SK-N-SH (cell line): Measurements from ENCODE around the gene PDE9A. TPM values are rescaled to one million over a fixed set of nuclear protein-coding genes. Genes with fewer than 3 reads are reported as not detected.

Experiments
- CTCF ChIA-PET: fragments of 300-600, 350-600 bp; formaldehyde crosslinking; extraction: SDS; loops from one replicate; lab custom pipeline; 2021; lab: Yijun Ruan, JAX
- POLR2A ChIA-PET: fragments of 350-600 bp; sonication (Branson Sonifier 250); formaldehyde crosslinking; extraction: SDS; loops from one replicate; lab custom pipeline; 2020; ENCODE audit warnings: antibody characterized with exemption, inconsistent platforms; lab: Yijun Ruan, JAX
- DNase-seq: peaks from one replicate; pipeline ENCODE4 v3.0.0; 2012
- H2AFZ ChIP-seq: fragments of 200-600 bp; sonication (generic); 2 replicates; pipeline ENCODE4 v1.8.1; 2016; ENCODE audit warnings: antibody characterized with exemption, mild to moderate bottlenecking, low read depth
- H3F3A ChIP-seq: fragments of 200-600 bp; sonication (generic); replicated peaks from 2 replicates; pipeline ENCODE3; 2016; ENCODE audit warnings: antibody characterized with exemption, mild to moderate bottlenecking; ENCODE audit not compliant: insufficient read depth
- H3K27ac ChIP-seq, 2 experiments: fragments of 200-500 bp in 1 of 2; fragments of 200-600 bp in 1 of 2; sonication (Bioruptor generic) in 1 of 2; sonication (generic), shearing (Covaris generic) in 1 of 2; 2 replicates each; pipeline versions ENCODE4 v1.5.1 to v1.6.1; 2014 to 2016; ENCODE audit warnings: low read depth in 2 of 2, inconsistent platforms in 1 of 2, low read length in 1 of 2, mild to moderate bottlenecking in 1 of 2, mixed read lengths in 1 of 2
- H3K27me3 ChIP-seq: fragments of 200-600 bp; sonication (generic), shearing (Covaris generic); 2 replicates; pipeline ENCODE4 v1.6.1; 2016; ENCODE audit warnings: mixed run types; ENCODE audit not compliant: insufficient read depth
- H3K36me3 ChIP-seq, 2 experiments: fragments of 200-500 bp in 1 of 2; fragments of 200-600 bp in 1 of 2; sonication (Bioruptor generic) in 1 of 2; sonication (generic) in 1 of 2; replicated peaks in 1 of 2; 2 replicates each; pipeline versions ENCODE3 to v1.5.1; 2014 to 2016; ENCODE audit warnings: low read length in 1 of 2, mild to moderate bottlenecking in 1 of 2; ENCODE audit not compliant: insufficient read depth in 2 of 2, control insufficient read depth in 1 of 2
- H3K4me1 ChIP-seq, 2 experiments: fragments of 200-500 bp in 1 of 2; fragments of 200-600 bp in 1 of 2; sonication (Bioruptor generic) in 1 of 2; sonication (generic), shearing (Covaris generic) in 1 of 2; 2 replicates each; pipeline versions ENCODE4 v1.5.1 to v1.6.1; 2014 to 2016; ENCODE audit warnings: low read depth in 1 of 2, low read length in 1 of 2, mixed run types in 1 of 2; ENCODE audit not compliant: insufficient read depth in 2 of 2, control insufficient read depth in 1 of 2
- H3K4me2 ChIP-seq: fragments of 200-600 bp; sonication (generic), shearing (Covaris generic); 2 replicates; pipeline ENCODE4 v1.6.1; 2017; ENCODE audit warnings: mixed run types
- H3K4me3 ChIP-seq, 2 experiments: fragments of 200-500 bp in 1 of 2; fragments of 200-600 bp in 1 of 2; sonication (Bioruptor generic) in 1 of 2; sonication (generic), shearing (Covaris generic) in 1 of 2; 2 replicates each; pipeline versions ENCODE4 v1.5.1 to v1.8.1; 2014 to 2016; ENCODE audit warnings: low read depth in 2 of 2, inconsistent platforms in 1 of 2, low read length in 1 of 2, mild to moderate bottlenecking in 1 of 2, mixed read lengths in 1 of 2, moderate library complexity in 1 of 2
- H3K79me2 ChIP-seq: fragments of 200-600 bp; sonication (generic); 2 replicates; pipeline ENCODE4 v1.8.1; 2017; ENCODE audit warnings: mild to moderate bottlenecking; ENCODE audit not compliant: insufficient read depth
- H3K9ac ChIP-seq: fragments of 200-600 bp; sonication (generic); 2 replicates; pipeline ENCODE4 v1.6.1; 2017; ENCODE audit warnings: mixed run types
- H3K9me2 ChIP-seq: fragments of 200-600 bp; sonication (generic); 2 replicates; pipeline ENCODE4 v1.6.1; 2017; ENCODE audit warnings: mixed run types
- H3K9me3 ChIP-seq: fragments of 200-600 bp; sonication (generic); 2 replicates; pipeline ENCODE4 v1.6.1; 2017; ENCODE audit warnings: mixed run types, mild to moderate bottlenecking, moderate library complexity
- H4K20me1 ChIP-seq: fragments of 200-600 bp; sonication (generic); 2 replicates; pipeline ENCODE4 v1.6.1; 2017; ENCODE audit warnings: mild to moderate bottlenecking, mixed run types; ENCODE audit not compliant: insufficient read depth
- ELF1 ChIP-seq: IDR thresholded peaks from 2 replicates; pipeline ENCODE4 v1.4.0; 2012
- EZH2phosphoT487 ChIP-seq: fragments of 200-600 bp; sonication (generic); IDR thresholded peaks from 2 replicates; pipeline ENCODE4 v1.6.1; 2017; ENCODE audit warnings: low read depth, mixed run types, mild to moderate bottlenecking, antibody characterized with exemption, moderate library complexity, borderline replicate concordance
- FOXJ3 ChIP-seq: sonication (generic); formaldehyde crosslinking; IDR thresholded peaks from 2 replicates; pipeline ENCODE4 v1.5.1; 2020; ENCODE audit warnings: mild to moderate bottlenecking, missing genetic modification reagents
- FOXM1 ChIP-seq: IDR thresholded peaks from 2 replicates; pipeline ENCODE4 v1.4.0; 2012; ENCODE audit warnings: low read depth, mild to moderate bottlenecking
- MXI1 ChIP-seq: IDR thresholded peaks from 2 replicates; pipeline ENCODE4 v1.6.1; 2012; ENCODE audit warnings: mild to moderate bottlenecking, low read depth, low read length, improper control_type of control experiment
- NRF1 ChIP-seq: IDR thresholded peaks from 2 replicates; pipeline ENCODE4 v1.6.1; 2012; ENCODE audit warnings: low read depth, mild to moderate bottlenecking, low read length
- RAD21 ChIP-seq: IDR thresholded peaks from 2 replicates; pipeline ENCODE4 v1.6.1; 2012; ENCODE audit warnings: mild to moderate bottlenecking, low read length
- RCOR1 ChIP-seq: fragments of 150-350 bp; IDR thresholded peaks from 2 replicates; pipeline ENCODE4 v1.6.1; 2017; ENCODE audit warnings: antibody characterized with exemption, low read length
- RXRA ChIP-seq: IDR thresholded peaks from 2 replicates; pipeline ENCODE4 v1.4.0; 2012; ENCODE audit warnings: low read depth, mild to moderate bottlenecking, borderline replicate concordance
- USF1 ChIP-seq: IDR thresholded peaks from 2 replicates; pipeline ENCODE4 v1.4.0; 2012; ENCODE audit warnings: low read depth, borderline replicate concordance
- ZBTB33 ChIP-seq: IDR thresholded peaks from 2 replicates; pipeline ENCODE4 v1.4.0; 2012; ENCODE audit warnings: low read depth, borderline replicate concordance
- WGBS: methylation state at CpG from one replicate; pipeline ENCODE4 v1.1.6; 2017; ENCODE audit warnings: low lambda C conversion rate; 5-methylcytosine and 5-hydroxymethylcytosine counted together
- polyA plus RNA-seq, 3 experiments: library from polyadenylated mRNA; depleted of rRNA; stranded (reverse); fragments of >200 nt; gene quantifications; 2 replicates each; pipeline ENCODE4 v1.2.3, GENCODE V29; 2012
- TF ChIP-seq, protein P1 (sequence below): IDR thresholded peaks from 2 replicates; pipeline ENCODE4 v1.6.1; 2012; ENCODE audit warnings: mild to moderate bottlenecking, low read depth, low read length, moderate library complexity

Gene PDE9A
- polyA plus RNA-seq, 1 of the 3 experiments (the other 2 are of a cell fraction): 0.28 TPM

GRCh38 chr21:42745511-42746239, 92.3 kb downstream of the PDE9A start:
- Histone ChIP-seq H3K9me3 (no peaks in the 10 kb centered on the region), H3K9me2 (no peaks in the 10 kb centered on the region), H4K20me1 (no peaks in the 10 kb centered on the region), H3K36me3 (no peaks in the 10 kb centered on the region), H3K4me2 (no peak overlapping the region), H3K79me2 (no peaks in the 10 kb centered on the region), H3K9ac (no peak overlapping the region), H3K27ac (no peak overlapping the region), H3F3A (no peaks in the 10 kb centered on the region), H3K4me1 (no peaks in the 10 kb centered on the region; a peak in 1 of 4 replicates), H3K27me3 (no peaks in the 10 kb centered on the region), H2AFZ (no peak overlapping the region), H3K4me3 (no peak overlapping the region)
- WGBS: 58% methylated on average over 13 of the region's 22 CpGs
- no peak for DNase-seq
- no peak for TF ChIP-seq USF1
- TF ChIP-seq ELF1: no peak
- no peak for TF ChIP-seq RAD21
- no peak for TF ChIP-seq RXRA
- no peak for TF ChIP-seq MXI1
- TF ChIP-seq, protein P1, sequence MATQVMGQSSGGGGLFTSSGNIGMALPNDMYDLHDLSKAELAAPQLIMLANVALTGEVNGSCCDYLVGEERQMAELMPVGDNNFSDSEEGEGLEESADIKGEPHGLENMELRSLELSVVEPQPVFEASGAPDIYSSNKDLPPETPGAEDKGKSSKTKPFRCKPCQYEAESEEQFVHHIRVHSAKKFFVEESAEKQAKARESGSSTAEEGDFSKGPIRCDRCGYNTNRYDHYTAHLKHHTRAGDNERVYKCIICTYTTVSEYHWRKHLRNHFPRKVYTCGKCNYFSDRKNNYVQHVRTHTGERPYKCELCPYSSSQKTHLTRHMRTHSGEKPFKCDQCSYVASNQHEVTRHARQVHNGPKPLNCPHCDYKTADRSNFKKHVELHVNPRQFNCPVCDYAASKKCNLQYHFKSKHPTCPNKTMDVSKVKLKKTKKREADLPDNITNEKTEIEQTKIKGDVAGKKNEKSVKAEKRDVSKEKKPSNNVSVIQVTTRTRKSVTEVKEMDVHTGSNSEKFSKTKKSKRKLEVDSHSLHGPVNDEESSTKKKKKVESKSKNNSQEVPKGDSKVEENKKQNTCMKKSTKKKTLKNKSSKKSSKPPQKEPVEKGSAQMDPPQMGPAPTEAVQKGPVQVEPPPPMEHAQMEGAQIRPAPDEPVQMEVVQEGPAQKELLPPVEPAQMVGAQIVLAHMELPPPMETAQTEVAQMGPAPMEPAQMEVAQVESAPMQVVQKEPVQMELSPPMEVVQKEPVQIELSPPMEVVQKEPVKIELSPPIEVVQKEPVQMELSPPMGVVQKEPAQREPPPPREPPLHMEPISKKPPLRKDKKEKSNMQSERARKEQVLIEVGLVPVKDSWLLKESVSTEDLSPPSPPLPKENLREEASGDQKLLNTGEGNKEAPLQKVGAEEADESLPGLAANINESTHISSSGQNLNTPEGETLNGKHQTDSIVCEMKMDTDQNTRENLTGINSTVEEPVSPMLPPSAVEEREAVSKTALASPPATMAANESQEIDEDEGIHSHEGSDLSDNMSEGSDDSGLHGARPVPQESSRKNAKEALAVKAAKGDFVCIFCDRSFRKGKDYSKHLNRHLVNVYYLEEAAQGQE: no peak
- no peak for TF ChIP-seq FOXM1
- no peak for TF ChIP-seq EZH2phosphoT487
- no peak for TF ChIP-seq RCOR1
- no peak for TF ChIP-seq NRF1
- TF ChIP-seq FOXJ3 (CRISPR knock-in tag): no peak
- TF ChIP-seq ZBTB33: no peak
- CTCF ChIA-PET: no interaction called here
- POLR2A ChIA-PET: no interaction called here
